H1 (cell line): ENCODE results near the gene LPCAT1. TPM values are rescaled to one million over a fixed set of nuclear protein-coding genes. Genes with fewer than 3 reads are reported as not detected.

ENCODE experiments used
- GTF2F1 ChIP-seq: IDR thresholded peaks from 2 replicates; pipeline ENCODE4 v1.6.1; 2012; ENCODE audit warnings: low read depth, low read length, improper control_type of control experiment, borderline replicate concordance
- RBBP5 ChIP-seq: IDR thresholded peaks from 2 replicates; pipeline ENCODE4 v1.7.1; 2012; ENCODE audit warnings: low read depth, mild to moderate bottlenecking, inconsistent platforms, low read length, moderate library complexity, borderline replicate concordance
- polyA plus RNA-seq, 7 experiments: library from polyadenylated mRNA; depleted of rRNA in 3 of 7; stranded (reverse) in 5 of 7; unstranded in 2 of 7; fragments of >200 nt in 5 of 7; fragments of 200-250 nt in 2 of 7; gene quantifications; 1 replicate in 5 of 7; 2 replicates in 1 of 7; 4 replicates in 1 of 7; pipeline versions ENCODE4 v1.2.1 to v1.2.3, GENCODE V29; 2011 to 2013; ENCODE audit warnings: missing spikeins in 2 of 7, mixed read lengths in 2 of 7
- total RNA-seq: library from RNA; stranded (reverse); fragmentation: NEBNext Ultra II Directional; extraction: Animal tissue kit (Norgen Biotek cat#: 25700); gene quantifications from 2 replicates; pipeline ENCODE4 v1.2.1, GENCODE V29; 2021

LPCAT1 gene
- total and polyA plus RNA-seq, 2 of the 8 experiments (the other 6 are each of a cell fraction or from before 2014, with no cell fraction given), result 107 to 260 TPM

DNA sequence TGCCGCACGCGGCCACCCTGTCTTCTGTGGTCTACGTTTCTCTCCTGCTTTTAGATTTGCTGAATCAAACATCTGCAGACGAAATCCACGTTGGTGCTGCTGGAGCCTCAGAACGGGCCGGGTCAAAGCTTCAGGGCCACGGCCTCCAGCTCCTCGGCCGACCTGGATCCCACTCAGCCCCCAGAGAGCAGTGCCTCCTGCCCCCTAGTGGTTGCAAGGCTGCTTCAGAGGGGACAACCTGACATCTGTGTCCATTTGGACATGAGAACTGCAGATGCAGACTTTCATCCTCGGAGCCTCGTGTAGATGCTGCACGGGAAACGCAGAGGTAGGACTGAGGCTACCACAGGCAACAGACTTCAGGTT lies 55.5 kb downstream of the LPCAT1 start (continued):
- TF ChIP-seq RBBP5 (no peak), GTF2F1 (no peak)
- TF ChIP-seq, all 59 proteins: peak for 3
